HEK293T (cell line): ENCODE measurements around the gene LYRM1.

Experiments
- ELF4 ChIP-seq: fragments of 450-650 bp; IDR thresholded peaks from 2 replicates; pipeline ENCODE4 v1.6.1; 2017; ENCODE audit warnings: antibody characterized with exemption
- FOXA1 ChIP-seq: fragments of 450-650 bp; IDR thresholded peaks from 2 replicates; pipeline ENCODE4 v1.6.1; 2016; ENCODE audit warnings: mild to moderate bottlenecking
- SP1 ChIP-seq: fragments of 450-650 bp; IDR thresholded peaks from 2 replicates; pipeline ENCODE4 v1.6.1; 2017
- TF ChIP-seq, protein P1 (sequence below): fragments of 450-650 bp; IDR thresholded peaks from 2 replicates; pipeline ENCODE4 v1.6.1; 2016

DNA sequence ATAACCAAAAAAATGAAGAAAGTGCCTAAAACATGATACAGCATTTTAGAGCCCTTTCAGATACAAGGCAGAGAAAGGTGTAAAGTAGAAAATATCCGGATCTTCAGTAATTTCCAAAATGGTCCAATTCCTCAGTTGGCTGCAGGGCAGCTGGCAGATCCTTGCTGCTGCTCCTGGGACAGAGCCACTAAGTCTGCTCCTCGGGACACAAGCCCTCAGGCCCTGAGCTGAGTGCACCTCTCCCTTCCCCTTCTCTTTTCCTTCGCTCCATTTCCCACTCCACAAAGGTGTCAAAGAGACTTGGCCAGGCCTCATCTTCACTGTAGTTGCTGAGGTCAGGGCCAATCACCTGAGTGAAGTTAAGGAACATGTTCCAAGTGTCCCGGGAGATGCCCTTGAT, 40.9 kb upstream of the LYRM1 start:
- TF ChIP-seq SP1 (no peak), ELF4 (no peak), FOXA1 (no peak)
- TF ChIP-seq, protein P1, sequence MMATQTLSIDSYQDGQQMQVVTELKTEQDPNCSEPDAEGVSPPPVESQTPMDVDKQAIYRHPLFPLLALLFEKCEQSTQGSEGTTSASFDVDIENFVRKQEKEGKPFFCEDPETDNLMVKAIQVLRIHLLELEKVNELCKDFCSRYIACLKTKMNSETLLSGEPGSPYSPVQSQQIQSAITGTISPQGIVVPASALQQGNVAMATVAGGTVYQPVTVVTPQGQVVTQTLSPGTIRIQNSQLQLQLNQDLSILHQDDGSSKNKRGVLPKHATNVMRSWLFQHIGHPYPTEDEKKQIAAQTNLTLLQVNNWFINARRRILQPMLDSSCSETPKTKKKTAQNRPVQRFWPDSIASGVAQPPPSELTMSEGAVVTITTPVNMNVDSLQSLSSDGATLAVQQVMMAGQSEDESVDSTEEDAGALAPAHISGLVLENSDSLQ: no peak
